Gastroesophageal sphincter (tissue), 4 donors: Measurements from ENCODE around the gene INO80C. TPM values are rescaled to one million over a fixed set of nuclear protein-coding genes. Genes with fewer than 3 reads are reported as not detected.

Experiments used
- ATAC-seq: fragments of 150-250 bp; one replicate; pipeline ENCODE4 v1.9.1; 2016; ENCODE audit warnings: mild to moderate bottlenecking, moderate library complexity
- H3K27ac ChIP-seq, 4 donors: fragments of 200-600 bp; sonication (generic) in 3 of 4; 1 replicate in 3 of 4; 2 replicates in 1 of 4; pipeline ENCODE4 v1.5.1; 2016 to 2019
- H3K27me3 ChIP-seq: fragments of 200-600 bp; sonication (generic); one replicate; pipeline ENCODE4 v1.5.1; 2019
- H3K36me3 ChIP-seq, 2 donors: fragments of 200-600 bp; sonication (generic); one replicate each; pipeline ENCODE4 v1.5.1; 2019; ENCODE audit warnings: control low read depth in 1 of 2
- H3K4me1 ChIP-seq, 3 donors: fragments of 200-600 bp; sonication (generic); 1 replicate in 2 of 3; 2 replicates in 1 of 3; pipeline ENCODE4 v1.5.1; 2016 to 2019; ENCODE audit warnings: control low read depth in 2 of 3
- H3K4me3 ChIP-seq, 2 donors: fragments of 200-600 bp; sonication (generic); one replicate each; pipeline ENCODE4 v1.5.1; 2019; ENCODE audit warnings: mild to moderate bottlenecking in 1 of 2, moderate library complexity in 1 of 2
- H3K9me3 ChIP-seq, 3 donors: fragments of 200-600 bp; sonication (generic); one replicate each; pipeline ENCODE4 v1.5.1; 2017 to 2019; ENCODE audit warnings: control low read depth in 2 of 3
- CTCF ChIP-seq, 4 experiments: fragments of 200-600 bp in 2 of 4; fragments of 450-650 bp in 2 of 4; sonication (generic) in 1 of 4; IDR thresholded peaks; one replicate each; pipeline ENCODE4 v1.5.1; 2017 to 2019; ENCODE audit warnings: antibody characterized with exemption in 4 of 4, mild to moderate bottlenecking in 2 of 4, moderate library complexity in 2 of 4
- EP300 ChIP-seq: sonication (generic); formaldehyde crosslinking; IDR thresholded peaks from one replicate; pipeline ENCODE4 v1.6.1; 2017; ENCODE audit warnings: antibody characterized with exemption, mild to moderate bottlenecking
- POLR2A ChIP-seq, 2 donors: fragments of 450-650 bp; IDR thresholded peaks; one replicate each; pipeline ENCODE4 v1.6.1; 2017; ENCODE audit warnings: antibody characterized with exemption in 2 of 2, mild to moderate bottlenecking in 2 of 2, moderate library complexity in 1 of 2
- POLR2AphosphoS5 ChIP-seq: sonication (generic); formaldehyde crosslinking; IDR thresholded peaks from one replicate; pipeline ENCODE4 v1.6.1; 2017; ENCODE audit warnings: antibody characterized with exemption
- WGBS, 2 donors: methylation state at CpG; one replicate each; pipeline ENCODE4 v1.1.5; 2018; ENCODE audit warnings: low coverage in 1 of 2; 5-methylcytosine and 5-hydroxymethylcytosine counted together
- total RNA-seq, 4 donors: library from RNA; depleted of rRNA; stranded (reverse); fragments of >200 nt; gene quantifications; one replicate each; pipeline ENCODE4 v1.1.0, GENCODE V29; 2016

INO80C gene
- total RNA-seq, 4 donors from 2014 or later = 5.8 to 13.6 (median 8.6) TPM

GRCh38 chr18:35465329-35465728 lies 32.4 kb downstream of the INO80C start:
- no peaks in the 10 kb centered on the region for H3K9me3 ChIP-seq
- ATAC-seq = no peak
- TF ChIP-seq POLR2A (IDR thresholded peaks at IDR 0.05) = no peak
- no peak for TF ChIP-seq POLR2AphosphoS5
- TF ChIP-seq EP300 = no peak
- TF ChIP-seq CTCF (IDR thresholded peaks at IDR 0.05) = no peak
- no peak overlapping the region for H3K27ac ChIP-seq
- H3K36me3 ChIP-seq = peaks cover 0 to 5% of the 10 kb centered on the region in 2 donors
- WGBS, 2 donors = 86 to 94% methylated on average over 1 of the region's 1 CpG
- H3K27me3 ChIP-seq = no peaks in the 10 kb centered on the region
- no peak overlapping the region for H3K4me3 ChIP-seq
- H3K4me1 ChIP-seq = peaks cover 0 to 88% (median 8%) of the 10 kb centered on the region in 3 donors

GRCh38 chr18:35464831-35465279 lies 32.9 kb downstream of the INO80C start:
- Histone ChIP-seq H3K36me3 (peaks cover 0 to 5% of the 10 kb centered on the region in 2 donors), H3K27ac (no peak overlapping the region), H3K4me3 (no peak overlapping the region), H3K27me3 (no peaks in the 10 kb centered on the region), H3K4me1 (peaks cover 0 to 88% (median 10%) of the 10 kb centered on the region in 3 donors), H3K9me3 (no peaks in the 10 kb centered on the region)
- no peak for ATAC-seq
- 82 to 83% methylated on average over 2 of the region's 2 CpGs for WGBS, 2 donors
- TF ChIP-seq CTCF (IDR thresholded peaks at IDR 0.05) = no peak
- TF ChIP-seq POLR2A (IDR thresholded peaks at IDR 0.05) = no peak
- TF ChIP-seq EP300 = no peak
- no peak for TF ChIP-seq POLR2AphosphoS5

GRCh38 chr18:35463827-35464226 lies 33.9 kb downstream of the INO80C start:
- peaks cover 0 to 5% of the 10 kb centered on the region in 2 donors for H3K36me3 ChIP-seq
- peak overlapping the region in 2 of 4 donors; percentile 47 to 53 for H3K27ac ChIP-seq
- H3K4me1 ChIP-seq = peaks cover 0 to 90% (median 11%) of the 10 kb centered on the region in 3 donors
- H3K4me3 ChIP-seq = no peak overlapping the region
- 21 to 46% methylated on average over 3 to 4 of the region's 4 CpGs for WGBS, 2 donors
- H3K27me3 ChIP-seq = no peaks in the 10 kb centered on the region
- H3K9me3 ChIP-seq = no peaks in the 10 kb centered on the region
- ATAC-seq = no peak
- no peak for TF ChIP-seq POLR2A (IDR thresholded peaks at IDR 0.05)
- no peak for TF ChIP-seq EP300
- no peak for TF ChIP-seq POLR2AphosphoS5
- no peak for TF ChIP-seq CTCF (IDR thresholded peaks at IDR 0.05)

- Histone ChIP-seq H3K27me3 (no peaks in the 10 kb centered on the region), H3K36me3 (peaks cover 0 to 5% of the 10 kb centered on the region in 2 donors), H3K9me3 (no peaks in the 10 kb centered on the region), H3K27ac (peak overlapping the region in 2 of 4 donors; percentile 47 to 53), H3K4me1 (peaks cover 0 to 90% (median 16%) of the 10 kb centered on the region in 3 donors), H3K4me3 (no peak overlapping the region)
- 83 to 100% methylated on average over 4 of the region's 5 CpGs for WGBS, 2 donors
- ATAC-seq = peak; percentile 61
- TF ChIP-seq EP300 = no peak
These were observed 34.7 kb downstream of the INO80C start for GRCh38 chr18:35463050-35463449.

GRCh38 chr18:35460736-35461161 lies 37.0 kb downstream of the INO80C start:
- Histone ChIP-seq H3K36me3 (no peaks in the 10 kb centered on the region), H3K27me3 (no peaks in the 10 kb centered on the region), H3K4me3 (no peak overlapping the region), H3K27ac (peak overlapping the region in 3 of 4 donors; percentile 53 to 72 (median 64)), H3K9me3 (no peaks in the 10 kb centered on the region), H3K4me1 (peaks cover 0 to 90% (median 13%) of the 10 kb centered on the region in 3 donors)
- TF ChIP-seq CTCF (IDR thresholded peaks at IDR 0.05) = no peak
- TF ChIP-seq POLR2A (IDR thresholded peaks at IDR 0.05) = no peak
- no peak for TF ChIP-seq EP300
- TF ChIP-seq POLR2AphosphoS5 = no peak
- 15 to 19% methylated on average over 1 of the region's 1 CpG for WGBS, 2 donors
- no peak for ATAC-seq
